Spleen (tissue), 7 donors: ENCODE results near the gene WNK2.
"Not testable (repeated sequence)": the region's sequence is repeated elsewhere in the genome, so short reads cannot be mapped to it uniquely, and the experiment has no call there.

Experiments used
- POLR2A ChIP-seq, 3 donors: fragments of 450-650 bp; IDR thresholded peaks; one replicate each; pipeline ENCODE4 v1.5.1; 2017; ENCODE audit warnings: antibody characterized with exemption in 3 of 3, mild to moderate bottlenecking in 1 of 3
- TF ChIP-seq, protein P1 (sequence below), 11 experiments: fragments of 200-600 bp in 7 of 11; fragments of 450-650 bp in 4 of 11; sonication (generic) in 4 of 11; IDR thresholded peaks in 8 of 11; conservative IDR thresholded peaks in 3 of 11; 1 replicate in 7 of 11; 2 replicates in 4 of 11; pipeline versions ENCODE4 v1.4.0 to v1.8.0; 2016 to 2021; ENCODE audit warnings: antibody characterized with exemption in 11 of 11, inconsistent platforms in 4 of 11, mild to moderate bottlenecking in 1 of 11
- donor health status: DM: no; HTN: no; CAD: no; lungs with moderate emphysema.
- donor health status: DM: no; HTN: no; CAD: no.
- donor health status: DM: no; HTN: no; CAD: no.

DNA sequence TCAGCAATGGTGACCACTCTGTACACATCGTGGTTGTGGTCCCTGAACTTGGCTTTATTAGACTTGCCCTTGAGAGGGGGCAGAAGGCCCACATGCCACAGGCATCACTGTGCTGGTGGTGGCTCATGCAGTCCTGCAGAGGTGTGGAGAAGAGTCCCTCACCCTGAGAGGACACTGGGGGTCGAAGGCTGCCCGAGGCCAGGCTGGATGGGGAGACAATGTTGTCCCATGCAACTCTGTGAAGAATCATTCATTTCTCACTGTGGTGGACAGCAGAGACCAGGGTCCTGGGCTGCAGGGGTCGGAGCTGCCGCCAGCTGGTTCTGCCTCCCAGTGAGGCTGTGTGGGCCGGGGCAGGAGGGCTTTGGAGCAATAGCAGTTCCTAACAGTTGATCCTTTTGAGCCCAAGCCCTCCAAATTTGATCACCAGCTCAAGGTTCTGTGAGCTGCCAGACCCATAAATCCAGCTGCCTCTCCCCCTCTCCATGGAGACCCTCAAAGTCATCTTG lies 139.6 kb downstream of the WNK2 start:
- TF ChIP-seq POLR2A (IDR thresholded peaks at IDR 0.05) = not testable (repeated sequence)
- TF ChIP-seq, protein P1, sequence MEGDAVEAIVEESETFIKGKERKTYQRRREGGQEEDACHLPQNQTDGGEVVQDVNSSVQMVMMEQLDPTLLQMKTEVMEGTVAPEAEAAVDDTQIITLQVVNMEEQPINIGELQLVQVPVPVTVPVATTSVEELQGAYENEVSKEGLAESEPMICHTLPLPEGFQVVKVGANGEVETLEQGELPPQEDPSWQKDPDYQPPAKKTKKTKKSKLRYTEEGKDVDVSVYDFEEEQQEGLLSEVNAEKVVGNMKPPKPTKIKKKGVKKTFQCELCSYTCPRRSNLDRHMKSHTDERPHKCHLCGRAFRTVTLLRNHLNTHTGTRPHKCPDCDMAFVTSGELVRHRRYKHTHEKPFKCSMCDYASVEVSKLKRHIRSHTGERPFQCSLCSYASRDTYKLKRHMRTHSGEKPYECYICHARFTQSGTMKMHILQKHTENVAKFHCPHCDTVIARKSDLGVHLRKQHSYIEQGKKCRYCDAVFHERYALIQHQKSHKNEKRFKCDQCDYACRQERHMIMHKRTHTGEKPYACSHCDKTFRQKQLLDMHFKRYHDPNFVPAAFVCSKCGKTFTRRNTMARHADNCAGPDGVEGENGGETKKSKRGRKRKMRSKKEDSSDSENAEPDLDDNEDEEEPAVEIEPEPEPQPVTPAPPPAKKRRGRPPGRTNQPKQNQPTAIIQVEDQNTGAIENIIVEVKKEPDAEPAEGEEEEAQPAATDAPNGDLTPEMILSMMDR (IDR thresholded peaks at IDR 0.05 in 8 of 11, conservative IDR thresholded peaks at IDR 0.05 in 3 of 11) = not testable (repeated sequence)
